ENCODE results near the gene DLGAP5.

Gene DLGAP5

DNA sequence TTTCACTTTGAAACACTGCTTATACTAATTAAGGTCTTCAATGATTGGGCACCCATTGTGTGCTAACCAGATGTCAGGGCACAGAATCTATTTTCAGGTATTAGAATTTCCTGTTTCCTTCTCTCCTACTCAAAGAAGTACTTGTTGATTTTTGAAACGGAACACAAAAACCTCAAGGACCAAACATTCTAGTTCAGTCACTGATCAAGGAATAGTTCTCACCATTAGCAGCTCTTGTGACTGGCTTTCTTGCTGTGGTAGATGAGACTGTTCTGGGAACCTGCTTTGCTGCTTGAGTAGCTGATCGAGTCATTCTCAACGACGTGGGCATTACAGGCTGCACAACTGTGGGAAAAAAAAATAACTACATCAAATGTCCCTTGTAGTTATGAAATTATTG is 11.0 kb downstream of the DLGAP5 start:
- no peak for DNase-seq (ENCODE audit: low read depth in 3 of 3)

DNA sequence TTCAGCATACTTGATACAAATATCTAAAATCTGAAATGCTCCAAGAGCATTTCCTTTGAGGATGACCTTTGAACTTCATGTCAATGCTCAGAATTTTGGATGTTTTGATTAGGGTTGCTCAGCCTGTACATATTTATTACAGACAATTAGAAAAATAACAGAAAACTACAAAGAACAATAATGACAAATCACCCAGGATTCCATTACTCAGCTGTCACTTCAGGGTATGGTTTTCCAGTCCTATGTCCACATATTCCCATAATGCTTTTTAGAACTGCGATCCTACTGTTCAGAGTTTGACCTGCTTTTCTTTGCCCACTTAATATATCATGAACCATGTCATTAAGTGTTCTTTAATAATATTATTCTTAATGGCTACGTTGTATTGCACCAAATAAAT is 11.4 kb downstream of the DLGAP5 start:
- DNase-seq (ENCODE audit: low read depth in 3 of 3), result no peak

DNA sequence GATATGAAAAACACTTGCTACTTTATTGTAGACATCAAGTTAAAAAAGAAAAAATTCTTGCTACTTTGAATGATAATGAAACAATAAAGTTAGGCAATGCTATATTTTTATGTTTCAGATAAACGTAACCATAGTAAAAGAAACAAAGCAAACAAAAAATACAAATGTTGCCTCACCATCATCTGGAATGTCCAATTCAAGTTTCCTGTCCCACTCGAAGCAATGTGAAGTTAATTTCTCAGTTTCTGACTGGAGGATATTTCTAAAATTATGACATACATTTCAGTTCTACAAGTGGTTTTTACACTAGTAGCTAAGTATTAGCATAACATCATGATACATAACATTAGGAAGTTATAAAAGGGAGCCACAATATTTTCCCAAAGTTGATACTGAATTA is 20.9 kb downstream of the DLGAP5 start:
- no peak for DNase-seq (ENCODE audit: low read depth in 3 of 3)

DNA sequence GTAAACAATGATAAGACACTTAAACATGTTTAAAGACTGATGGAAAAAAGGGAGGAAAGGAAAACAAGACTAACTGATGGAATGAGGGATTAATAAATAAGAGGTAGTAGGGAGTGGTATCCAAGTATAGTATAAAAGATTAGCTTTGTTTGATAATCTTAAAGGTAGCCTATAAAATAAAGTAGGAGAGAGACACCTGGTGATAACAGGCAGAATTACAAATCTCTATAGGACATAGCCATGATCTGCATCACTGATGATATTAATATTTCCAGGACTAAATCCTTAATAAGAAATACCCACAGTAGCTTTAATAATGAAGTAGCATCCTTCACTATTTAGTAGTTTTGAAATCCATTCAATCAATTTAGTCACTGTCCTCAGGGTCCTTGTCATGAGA is 30.4 kb downstream of the DLGAP5 start:
- no peak for DNase-seq (ENCODE audit: low read depth in 3 of 3)

DNA sequence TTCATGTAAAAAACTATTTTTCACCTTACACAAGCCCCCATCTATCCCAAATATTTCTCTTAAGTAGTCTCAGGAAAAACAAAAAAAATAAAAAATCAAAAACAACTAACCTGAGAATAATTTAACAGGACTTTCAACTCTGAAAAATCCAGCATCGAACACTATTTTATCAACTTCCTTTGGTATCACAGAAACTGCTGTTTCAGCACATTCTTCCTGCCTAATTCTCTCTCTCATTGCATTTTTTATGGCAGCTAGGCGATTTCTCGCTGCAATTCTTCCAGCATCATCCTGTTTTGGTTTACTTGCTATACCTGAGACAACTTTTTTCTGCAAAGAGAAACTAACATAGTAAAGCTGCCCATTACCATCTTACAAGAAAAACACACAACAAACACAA is 33.0 kb downstream of the DLGAP5 start:
- DNase-seq (ENCODE audit: low read depth in 3 of 3), result no peak

DNA sequence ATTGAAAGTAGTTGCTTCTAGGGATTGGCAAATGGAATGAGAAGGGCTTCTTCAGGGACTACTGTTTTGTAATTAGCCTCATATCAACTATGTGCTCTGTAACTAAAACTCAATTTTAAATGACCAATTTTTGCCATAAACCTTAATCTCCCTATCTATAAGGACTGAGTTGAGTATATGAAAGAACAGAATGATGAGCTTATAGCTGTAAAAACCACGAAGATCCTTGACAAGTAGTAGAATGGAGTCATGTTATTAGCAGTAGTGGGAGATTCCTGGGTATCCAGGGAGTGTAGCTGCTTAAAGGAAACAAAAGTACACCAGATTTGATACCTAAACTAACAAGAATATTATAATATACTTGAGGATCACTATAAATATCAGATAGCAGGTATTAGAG is 34.3 kb downstream of the DLGAP5 start:
- no peak for DNase-seq (ENCODE audit: low read depth in 3 of 3)

DNA sequence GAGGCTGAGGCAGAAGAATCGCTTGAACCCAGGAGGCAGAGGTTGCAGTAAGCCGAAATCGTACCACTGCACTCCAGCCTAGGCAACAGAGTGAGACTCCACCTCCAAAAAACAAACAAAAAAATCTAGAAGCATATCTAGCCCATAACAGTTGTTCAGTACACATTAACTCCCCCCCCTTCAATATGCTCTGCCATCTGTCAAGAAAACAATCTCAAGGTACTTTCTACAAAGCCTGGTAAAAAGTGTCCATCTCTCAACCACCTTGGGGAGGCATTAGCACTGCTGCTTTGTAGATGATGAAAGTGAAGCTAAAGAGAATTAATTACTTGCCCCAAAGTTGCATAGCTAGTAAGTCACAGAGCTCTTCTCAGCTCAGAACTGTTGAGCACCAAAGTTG is 37.4 kb downstream of the DLGAP5 start:
- DNase-seq (ENCODE audit: low read depth in 3 of 3), result no peak

DNA sequence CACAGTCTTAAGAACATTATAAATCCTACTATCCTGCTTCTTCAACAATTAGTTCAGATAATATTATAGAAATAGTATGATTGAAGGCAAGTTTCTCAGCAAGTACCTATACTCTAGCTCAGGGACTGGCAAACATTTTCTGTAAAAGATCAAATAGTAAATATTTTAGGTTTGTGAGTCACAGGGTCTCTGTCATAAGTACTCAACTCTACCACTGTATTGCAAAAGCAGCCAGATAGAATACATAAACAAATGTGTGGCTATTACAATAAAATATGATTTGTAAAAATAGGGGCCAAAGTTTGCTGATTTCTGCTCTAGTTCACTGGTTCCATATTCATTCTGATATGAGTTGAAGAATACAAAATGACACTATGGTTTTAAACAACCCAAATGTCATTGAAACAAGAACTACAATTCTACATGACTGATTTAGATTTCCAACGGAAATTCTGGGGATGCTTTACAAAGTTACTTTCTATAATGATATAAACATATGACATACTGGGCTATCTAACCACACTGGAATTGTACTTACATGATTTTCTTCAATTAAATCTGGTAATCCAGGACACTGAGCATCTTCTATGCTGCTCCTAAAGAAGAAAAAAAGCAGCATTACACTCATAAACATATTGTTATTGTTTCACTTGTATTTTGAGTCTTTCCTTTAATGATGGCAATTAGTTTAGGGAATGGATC is 39.2 kb downstream of the DLGAP5 start:
- no peak for DNase-seq (ENCODE audit: low read depth in 3 of 3)

DNA sequence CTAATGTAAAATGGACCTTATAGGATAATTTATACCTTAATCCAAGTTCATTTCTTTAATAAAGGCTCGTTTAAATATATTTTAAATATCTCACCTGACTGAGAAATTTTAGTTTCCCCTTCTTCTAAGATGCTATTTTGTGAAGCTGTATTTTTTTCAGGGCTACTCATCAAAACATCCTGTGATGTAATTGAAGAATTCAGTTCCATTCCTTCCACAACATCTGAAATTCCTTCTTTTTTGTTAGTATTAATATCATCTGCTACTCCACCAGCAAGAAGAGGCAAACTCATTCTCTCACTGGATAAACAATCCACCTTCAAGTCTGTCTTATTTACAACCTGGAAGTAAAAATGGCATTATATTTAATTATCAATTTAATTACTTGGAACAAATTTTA is 39.8 kb downstream of the DLGAP5 start:
- DNase-seq (ENCODE audit: low read depth in 3 of 3), result no peak

DNA sequence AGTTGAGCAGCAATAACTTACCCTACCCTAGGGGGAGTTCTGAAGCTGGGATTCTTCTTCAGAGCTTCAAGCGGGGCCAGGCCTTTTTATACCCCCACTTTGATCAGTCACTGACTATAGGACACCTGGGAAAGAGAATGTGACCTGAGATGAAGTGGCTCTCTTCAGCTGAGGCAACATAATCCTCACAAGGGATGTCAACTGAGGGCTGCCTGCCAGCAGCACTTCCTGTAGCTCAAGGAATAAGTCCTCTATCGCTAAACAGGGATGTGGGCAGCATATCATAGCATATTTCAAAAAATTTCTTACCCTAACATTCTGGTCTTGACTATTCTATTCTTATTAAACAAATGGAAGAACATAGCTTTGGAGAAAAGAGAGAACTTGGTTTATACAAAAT is 45.0 kb downstream of the DLGAP5 start:
- DNase-seq (ENCODE audit: low read depth in 3 of 3), result no peak

DNA sequence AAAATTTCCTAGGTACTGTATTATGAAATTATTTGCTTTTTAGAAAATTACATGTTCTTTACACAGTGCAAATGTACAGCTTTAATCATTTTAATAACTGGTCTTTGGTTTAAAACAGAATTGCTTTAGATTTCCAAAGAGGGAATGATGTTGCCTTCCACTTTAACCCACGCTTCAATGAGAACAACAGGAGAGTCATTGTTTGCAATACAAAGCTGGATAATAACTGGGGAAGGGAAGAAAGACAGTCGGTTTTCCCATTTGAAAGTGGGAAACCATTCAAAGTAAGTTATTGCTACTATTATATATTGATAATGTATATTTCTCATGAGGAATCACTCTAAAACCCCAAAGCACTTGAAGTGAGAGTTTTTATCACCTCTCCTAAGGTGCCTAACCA is 48.9 kb downstream of the DLGAP5 start:
- no peak for DNase-seq (ENCODE audit: low read depth in 3 of 3)

DNA sequence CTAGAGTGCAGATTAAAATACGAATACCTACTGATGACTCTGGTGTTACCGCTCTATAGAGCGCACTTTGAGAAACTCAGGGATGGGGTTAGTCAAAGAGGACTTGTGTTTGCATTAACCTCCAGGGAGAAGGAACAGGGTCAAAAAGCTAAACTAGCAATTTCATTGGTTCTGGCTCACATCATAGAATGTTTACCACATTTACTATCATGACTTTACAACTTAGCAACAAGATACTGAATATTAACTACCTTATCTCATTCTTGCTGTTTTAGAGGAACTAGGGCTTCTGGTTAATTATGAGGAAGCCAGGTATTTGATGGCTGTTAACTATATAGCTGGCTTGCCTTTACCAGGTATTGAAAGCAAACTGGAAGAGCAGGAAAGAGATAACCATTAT is 49.6 kb downstream of the DLGAP5 start:
- no peak for DNase-seq (ENCODE audit: low read depth in 3 of 3)

DNA sequence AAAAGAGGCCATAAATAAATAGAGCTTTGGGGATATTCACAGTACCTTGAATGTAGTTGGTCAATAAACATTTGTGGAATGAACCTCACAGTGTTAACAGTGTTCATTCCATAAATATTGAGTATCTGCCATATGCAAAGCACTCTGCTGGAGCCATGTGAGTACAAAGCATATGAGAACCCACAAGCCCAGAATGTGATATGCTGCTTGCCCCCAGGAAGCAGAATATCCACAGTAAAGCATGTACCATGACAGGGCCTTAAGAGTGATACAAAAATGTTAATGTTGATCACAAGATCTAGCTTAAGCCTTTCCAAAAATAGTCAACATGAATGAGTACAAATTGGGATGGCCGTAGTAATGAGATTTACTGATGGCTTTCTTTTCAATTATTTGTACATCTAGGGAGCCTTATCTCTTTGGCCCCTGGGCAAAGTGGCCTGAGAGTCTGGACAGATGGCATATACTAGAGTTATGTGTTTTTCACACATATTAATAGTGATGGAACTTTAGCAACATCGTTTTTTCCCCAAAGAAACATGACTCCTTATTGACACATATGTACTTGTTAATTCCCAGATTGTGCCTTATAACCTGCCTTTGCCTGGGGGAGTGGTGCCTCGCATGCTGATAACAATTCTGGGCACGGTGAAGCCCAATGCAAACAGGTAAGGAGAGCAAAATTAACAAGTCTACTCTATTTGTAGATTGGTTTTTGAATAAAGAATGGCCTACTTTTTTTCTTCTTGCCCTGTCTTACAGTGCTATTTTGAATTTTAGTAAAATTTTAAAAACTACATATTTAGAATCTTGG is 51.5 kb downstream of the DLGAP5 start:
- no peak for DNase-seq (ENCODE audit: low read depth in 3 of 3)

DNA sequence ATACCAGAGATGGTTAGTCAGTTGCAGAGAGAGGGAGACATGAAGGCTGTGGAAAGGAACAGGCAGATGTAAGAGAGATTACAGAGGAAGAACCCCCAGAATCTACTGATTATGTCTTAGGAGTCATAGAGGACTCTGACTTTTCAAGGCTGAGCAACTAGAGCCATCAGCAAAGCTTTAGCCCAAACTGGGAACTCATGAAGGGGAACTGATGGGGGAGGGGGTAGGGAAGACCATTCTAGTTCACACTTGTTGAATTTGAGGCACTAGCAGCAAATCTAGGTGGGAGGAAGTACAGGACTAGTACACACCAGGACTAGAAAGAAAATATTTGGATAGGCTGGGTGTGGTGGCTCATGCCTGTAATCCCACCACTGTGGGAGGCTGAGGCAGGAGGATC is 52.2 kb downstream of the DLGAP5 start:
- no peak for DNase-seq (ENCODE audit: low read depth in 3 of 3)

DNA sequence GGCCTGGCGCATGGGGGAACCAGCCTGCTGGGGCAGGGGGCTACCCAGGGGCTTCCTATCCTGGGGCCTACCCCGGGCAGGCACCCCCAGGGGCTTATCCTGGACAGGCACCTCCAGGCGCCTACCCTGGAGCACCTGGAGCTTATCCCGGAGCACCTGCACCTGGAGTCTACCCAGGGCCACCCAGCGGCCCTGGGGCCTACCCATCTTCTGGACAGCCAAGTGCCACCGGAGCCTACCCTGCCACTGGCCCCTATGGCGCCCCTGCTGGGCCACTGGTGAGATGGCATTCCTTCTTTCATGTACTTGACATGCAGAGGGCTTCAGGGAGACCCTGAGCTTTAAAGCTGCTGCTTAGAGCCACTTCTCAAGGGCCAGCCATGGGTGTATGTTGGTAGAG is 53.3 kb downstream of the DLGAP5 start:
- DNase-seq (ENCODE audit: low read depth in 3 of 3), result no peak

DNA sequence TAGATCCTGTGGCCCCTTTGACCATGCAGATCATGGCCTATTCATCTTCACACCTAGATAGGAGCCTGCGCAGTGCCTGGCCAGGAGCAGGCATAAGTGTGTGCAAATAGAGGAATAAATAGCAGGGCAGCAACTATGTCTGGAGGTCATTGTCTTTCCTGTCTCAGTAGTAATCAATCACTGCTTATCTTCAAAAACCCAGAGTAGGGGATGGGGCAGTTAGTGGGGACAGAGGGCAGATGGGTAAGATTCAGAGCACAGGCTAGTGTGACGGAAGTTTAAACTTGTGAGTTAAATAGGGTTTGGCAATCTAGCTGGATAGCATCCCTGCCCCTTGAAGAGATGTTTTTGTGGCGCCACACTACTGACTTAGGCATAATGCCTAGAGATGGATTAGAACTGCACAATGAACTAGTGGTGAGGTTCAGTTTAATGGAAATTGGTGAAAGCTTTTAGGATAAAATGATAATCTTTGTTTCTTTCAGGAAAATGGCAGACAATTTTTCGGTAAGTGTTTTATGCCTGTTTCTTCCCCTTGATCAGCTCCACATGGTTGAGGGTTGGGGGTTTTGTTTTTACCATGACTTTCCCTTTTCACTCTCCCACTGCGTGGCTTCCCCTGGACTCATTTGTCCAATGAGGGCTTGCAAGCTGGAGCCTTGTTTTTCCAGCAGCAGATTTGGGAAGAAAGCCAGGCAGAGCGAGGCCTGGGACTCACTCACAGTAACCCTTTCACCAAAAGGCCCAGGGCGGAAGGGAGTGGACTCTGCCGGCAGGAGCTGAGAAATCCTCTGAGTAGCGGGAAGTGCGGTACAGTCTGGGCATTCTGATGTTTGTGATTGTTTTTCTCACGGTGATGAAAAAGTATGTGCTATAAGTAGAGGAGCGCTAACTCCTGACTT is 54.2 kb downstream of the DLGAP5 start:
- DNase-seq (ENCODE audit: low read depth in 3 of 3), result no peak

DNA sequence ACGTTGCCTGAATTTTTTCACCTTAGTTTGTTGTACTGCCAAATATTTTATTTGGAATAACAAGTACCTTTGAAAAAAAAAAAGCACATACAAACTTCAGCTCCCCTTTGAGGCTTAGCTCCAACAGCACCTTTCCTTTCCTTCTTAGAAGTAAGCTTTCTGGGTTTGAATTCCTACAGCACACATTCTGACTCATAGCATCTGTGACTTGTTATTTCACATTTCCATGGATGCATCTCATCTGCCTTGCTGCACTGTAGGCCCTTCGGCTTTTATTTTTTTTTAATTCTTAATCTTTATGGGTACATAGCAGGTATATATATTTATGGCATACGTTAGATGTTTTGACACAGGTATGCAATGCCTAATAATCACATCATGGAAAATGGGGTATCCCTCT is 55.1 kb downstream of the DLGAP5 start:
- no peak for DNase-seq (ENCODE audit: low read depth in 3 of 3)

DNA sequence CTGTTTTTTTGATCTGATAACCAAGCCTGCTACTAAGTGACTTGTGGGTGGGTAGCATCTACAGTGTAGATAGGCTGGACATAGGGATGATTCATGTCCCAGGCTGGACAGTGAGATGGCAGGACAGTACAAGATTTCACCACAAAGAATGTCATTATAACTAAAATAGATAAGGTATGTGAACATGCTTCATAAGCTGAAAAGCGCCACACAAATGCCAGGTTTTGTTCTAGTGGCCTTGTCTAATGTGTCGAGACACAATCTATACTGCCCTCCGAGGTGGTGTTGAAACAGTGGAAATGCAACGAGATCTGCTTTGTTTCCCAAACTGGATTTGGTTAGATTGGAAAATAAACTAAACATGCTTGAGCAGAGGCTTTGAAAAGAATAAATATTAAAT is 58.0 kb downstream of the DLGAP5 start:
- no peak for DNase-seq (ENCODE audit: low read depth in 3 of 3)

DNA sequence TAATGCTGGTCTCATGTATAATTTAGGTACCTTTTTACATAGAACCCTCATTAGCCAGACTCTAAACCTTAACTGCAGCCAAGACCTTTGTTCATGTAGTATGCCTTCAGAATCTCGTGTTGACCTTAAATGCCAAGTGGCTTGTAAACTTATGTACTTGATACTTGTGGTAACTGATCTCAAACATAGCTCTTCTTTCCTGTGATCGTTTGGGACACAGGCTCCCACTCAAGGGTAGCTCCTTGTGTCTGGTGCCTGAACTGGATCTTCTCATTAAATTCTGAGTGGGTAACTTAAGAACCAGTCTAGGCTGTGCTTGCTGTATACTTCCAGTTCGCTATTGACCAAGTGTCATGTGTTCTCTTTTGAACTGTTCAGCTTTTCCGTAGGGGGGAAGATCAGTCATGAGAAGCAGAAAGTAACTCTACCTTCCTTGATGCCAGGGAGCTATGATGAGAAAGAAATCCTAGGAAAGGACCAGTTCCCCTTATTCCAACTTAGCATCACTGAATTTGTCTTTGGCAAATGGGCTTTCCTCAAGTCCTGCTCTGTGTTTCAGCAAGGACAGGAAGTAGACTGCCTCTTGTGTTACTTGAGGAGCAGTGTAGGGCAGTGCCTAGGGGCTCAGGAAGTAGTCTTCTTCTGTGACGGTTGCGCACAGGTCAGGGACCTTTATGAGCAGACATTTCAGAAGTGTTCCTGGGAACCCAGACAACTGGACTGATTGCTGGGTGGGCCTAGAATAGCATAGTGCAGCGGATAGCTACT is 59.8 kb downstream of the DLGAP5 start:
- DNase-seq (ENCODE audit: low read depth in 3 of 3), result no peak

DNA sequence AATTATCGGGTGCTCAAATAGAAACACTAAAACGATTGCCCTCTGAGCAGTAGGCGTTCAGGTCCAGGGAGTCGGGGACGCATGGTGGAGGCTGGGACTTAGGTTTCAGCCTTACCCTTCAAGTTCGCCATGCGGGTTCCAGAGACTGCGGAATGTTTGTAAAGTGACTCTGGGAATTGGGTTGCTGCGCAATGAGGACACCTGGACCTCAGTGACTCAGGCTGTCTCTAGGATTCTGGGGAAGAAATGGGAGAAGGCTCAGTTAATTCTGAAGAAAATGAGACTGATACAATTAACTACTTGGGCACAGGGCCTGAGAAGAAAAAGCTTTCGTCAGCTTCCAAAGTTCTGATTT is 61.2 kb downstream of the DLGAP5 start:
- DNase-seq (ENCODE audit: low read depth in 3 of 3), result no peak

DNA sequence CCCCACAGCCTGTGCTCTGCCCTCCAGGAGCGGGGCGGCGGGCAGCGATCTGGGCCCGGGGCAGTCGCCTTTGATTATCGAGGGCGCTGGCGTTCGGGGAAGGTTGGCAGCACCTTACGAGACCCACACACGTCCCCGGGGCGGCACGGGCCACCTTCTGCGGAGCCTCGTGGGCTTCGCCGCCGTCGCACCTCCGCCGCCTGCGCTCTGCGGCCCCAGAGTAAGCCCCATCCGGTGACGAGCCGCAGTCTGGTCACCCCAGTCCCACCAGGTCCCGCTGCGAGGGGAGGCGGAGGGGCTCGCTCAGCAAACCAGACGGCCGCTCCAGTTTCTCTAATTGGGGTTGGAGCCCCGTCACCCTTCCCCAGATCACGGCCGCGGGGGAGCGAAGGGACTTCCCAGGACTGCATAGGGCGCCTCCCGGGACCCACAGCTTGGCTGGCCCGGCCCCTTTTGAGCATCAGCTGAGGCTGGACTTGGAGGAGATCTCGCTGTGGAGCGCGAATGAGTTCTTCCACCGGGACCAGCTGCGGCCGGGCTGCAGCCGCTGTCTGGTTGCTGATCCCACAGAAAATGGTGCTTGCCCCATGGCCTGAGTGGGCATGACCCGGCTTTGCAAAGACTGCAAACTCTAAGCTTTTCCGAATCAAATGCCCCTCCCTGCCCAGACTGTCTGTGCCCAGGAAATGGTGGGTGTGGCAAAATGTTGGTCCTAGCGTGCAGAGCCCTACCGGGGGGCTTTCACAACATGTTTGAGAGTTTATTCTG is 61.8 kb downstream of the DLGAP5 start:
- DNase-seq (ENCODE audit: low read depth in 3 of 3), result peak in 1 of 3 experiments; percentile 47

Measured in stimulated activated CD4-positive, alpha-beta T cell treated with anti-CD3 and anti-CD28 coated beads, TNF-alpha, amount 100 ng/mL, for 24 hours (primary cell).